K562 (cell line): ENCODE results near the gene BNC2.

Source experiments
- CHCHD3 ChIP-seq: fragments of 250-450 bp; sonication (Bioruptor Pico); IDR thresholded peaks from 2 replicates; pipeline ENCODE4 v2.1.2; 2022; ENCODE audit warnings: mild to moderate bottlenecking
- GATA2 ChIP-seq: sonication (generic); formaldehyde crosslinking; IDR thresholded peaks from 2 replicates; pipeline ENCODE4 v1.4.0; 2020; ENCODE audit warnings: mild to moderate bottlenecking, missing genetic modification reagents
- KLF1 ChIP-seq: fragments of 450-650 bp; IDR thresholded peaks from 2 replicates; pipeline ENCODE4 v1.6.1; 2016; ENCODE audit warnings: missing genetic modification characterization, missing compliant biosample characterization
- MEF2A ChIP-seq: IDR thresholded peaks from 2 replicates; pipeline ENCODE4 v1.6.1; 2011; ENCODE audit warnings: low read depth, mild to moderate bottlenecking, low read length, moderate library complexity; ENCODE audit not compliant: control insufficient read depth
- NR3C1 ChIP-seq: sonication (generic); formaldehyde crosslinking; IDR thresholded peaks from 2 replicates; pipeline ENCODE4 v1.8.1; 2022; ENCODE audit warnings: missing genetic modification reagents
- POLR2A ChIP-seq: fragments of 450-650 bp; conservative IDR thresholded peaks from 2 replicates; pipeline ENCODE4 v1.6.1; 2016
- RFX1 ChIP-seq: fragments of 450-650 bp; IDR thresholded peaks from 2 replicates; pipeline ENCODE4 v1.6.1; 2016; ENCODE audit warnings: mild to moderate bottlenecking, moderate library complexity
- SP1 ChIP-seq: sonication (generic); formaldehyde crosslinking; IDR thresholded peaks from 2 replicates; pipeline ENCODE4 v1.8.1; 2022; ENCODE audit warnings: mild to moderate bottlenecking, missing genetic modification reagents
- U2AF2 ChIP-seq: fragments of 200-400 bp; formaldehyde crosslinking; optimal IDR thresholded peaks from 2 replicates; pipeline ENCODE3; 2017; ENCODE audit warnings: low read depth, mild to moderate bottlenecking, low read length
- XRCC4 ChIP-seq: IDR thresholded peaks from one replicate; pipeline ENCODE4 v1.6.1; 2011; ENCODE audit not compliant: insufficient read depth, insufficient read length; ENCODE audit errors: extremely low read depth
- TF ChIP-seq, protein P1 (sequence below): fragments of 250-450 bp; sonication (Bioruptor Pico); IDR thresholded peaks from 2 replicates; pipeline ENCODE4 v1.5.0; 2021; ENCODE audit warnings: mild to moderate bottlenecking, moderate library complexity
- TF ChIP-seq, protein P2 (sequence below), 3 experiments: IDR thresholded peaks in 2 of 3; conservative IDR thresholded peaks in 1 of 3; 2 replicates each; pipeline ENCODE4 v1.5.1; 2011 to 2012; ENCODE audit warnings: low read length in 3 of 3, mild to moderate bottlenecking in 3 of 3, control low read depth in 2 of 3, improper control_type of control experiment in 1 of 3, inconsistent platforms in 1 of 3, low read depth in 1 of 3, mixed read lengths in 1 of 3, moderate library complexity in 1 of 3; ENCODE audit not compliant: insufficient read depth in 2 of 3

DNA sequence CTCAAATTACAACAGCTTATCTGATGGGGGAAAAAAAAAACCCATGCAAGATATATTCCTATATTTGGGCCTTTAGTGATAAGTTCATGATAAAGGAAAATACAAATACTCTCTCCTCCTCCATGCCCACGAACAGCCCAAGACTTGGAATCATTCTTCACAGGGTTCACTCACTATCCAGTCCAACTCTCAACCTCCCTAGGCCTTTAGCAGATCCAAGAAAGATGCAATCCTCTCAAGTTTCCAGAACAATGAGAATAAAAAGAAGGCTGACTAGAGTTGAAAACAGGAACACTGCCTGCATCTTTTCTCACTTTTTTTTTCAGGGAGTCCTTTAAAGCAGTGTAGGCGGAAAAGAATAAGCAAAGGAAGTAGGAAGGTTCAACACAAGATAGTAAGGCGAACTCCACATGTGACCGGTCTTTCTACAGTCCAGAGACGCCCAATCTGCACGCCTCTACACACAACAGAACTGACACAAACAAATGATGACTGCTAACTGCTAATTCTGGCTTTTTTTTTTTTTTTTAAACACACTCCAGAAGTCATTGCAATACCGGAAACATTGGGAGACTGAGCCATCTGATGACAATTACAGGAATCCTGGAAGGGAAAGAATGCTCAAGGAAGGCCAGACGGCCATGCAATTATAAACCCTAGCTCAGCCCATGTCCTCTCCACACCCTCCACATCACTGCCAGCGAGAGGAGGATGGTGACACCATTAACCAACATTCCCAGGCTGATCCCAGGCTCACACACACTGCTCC is 75.4 kb downstream of the BNC2 start:
- TF ChIP-seq, protein P1, sequence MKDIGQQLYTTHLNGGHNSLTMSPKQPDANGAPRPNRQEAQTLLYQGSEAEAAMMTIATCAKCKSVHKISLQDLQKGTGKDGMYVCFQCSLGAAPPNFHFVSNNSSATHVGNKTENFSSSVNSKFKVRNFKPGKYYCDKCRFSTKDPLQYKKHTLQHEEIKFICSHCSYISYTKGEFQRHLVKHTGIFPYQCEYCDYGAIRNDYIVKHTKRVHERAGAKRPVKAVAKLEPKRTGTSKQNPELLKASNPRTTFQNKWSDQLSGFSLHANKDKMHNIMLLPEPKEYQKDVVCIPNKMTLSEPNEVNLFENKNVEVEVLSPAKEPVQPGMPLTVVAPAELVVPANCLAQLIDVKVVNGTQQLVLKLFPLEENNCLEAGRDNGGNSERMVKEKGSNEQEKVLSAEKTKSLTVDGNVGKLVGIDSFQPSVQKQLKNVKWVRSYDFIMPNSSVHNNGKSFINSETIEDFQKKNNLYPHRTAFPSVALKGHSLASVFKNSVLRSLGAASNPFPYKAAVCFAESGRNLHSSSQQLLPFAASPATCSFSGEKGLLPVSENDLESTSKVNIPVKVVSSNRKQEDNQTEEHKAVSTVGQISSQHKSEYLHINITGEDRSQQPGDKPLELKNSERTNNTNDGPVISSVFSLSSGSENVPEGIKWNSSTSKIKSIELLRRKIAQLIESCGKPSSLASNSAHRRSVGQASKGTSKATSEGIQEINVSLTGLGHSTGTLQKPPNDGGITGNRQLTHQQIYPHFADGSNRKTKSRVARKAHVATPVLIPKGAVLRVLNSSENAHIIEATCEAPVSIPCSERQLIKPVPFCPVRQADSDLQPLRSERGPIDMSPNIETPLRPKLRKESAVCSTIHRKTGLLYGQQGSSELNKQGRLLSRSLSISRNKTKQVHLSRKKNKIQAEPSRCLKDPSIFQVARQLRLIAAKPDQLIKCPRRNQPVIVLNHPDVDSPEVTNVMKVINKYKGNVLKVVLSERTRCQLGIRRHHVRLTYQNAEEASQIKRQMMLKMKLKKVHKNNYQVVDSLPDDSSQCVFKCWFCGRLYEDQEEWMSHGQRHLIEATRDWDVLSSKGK: no peak
- TF ChIP-seq KLF1 (tag): no peak
- no peak for TF ChIP-seq POLR2A
- no peak for TF ChIP-seq RFX1
- TF ChIP-seq, protein P2, sequence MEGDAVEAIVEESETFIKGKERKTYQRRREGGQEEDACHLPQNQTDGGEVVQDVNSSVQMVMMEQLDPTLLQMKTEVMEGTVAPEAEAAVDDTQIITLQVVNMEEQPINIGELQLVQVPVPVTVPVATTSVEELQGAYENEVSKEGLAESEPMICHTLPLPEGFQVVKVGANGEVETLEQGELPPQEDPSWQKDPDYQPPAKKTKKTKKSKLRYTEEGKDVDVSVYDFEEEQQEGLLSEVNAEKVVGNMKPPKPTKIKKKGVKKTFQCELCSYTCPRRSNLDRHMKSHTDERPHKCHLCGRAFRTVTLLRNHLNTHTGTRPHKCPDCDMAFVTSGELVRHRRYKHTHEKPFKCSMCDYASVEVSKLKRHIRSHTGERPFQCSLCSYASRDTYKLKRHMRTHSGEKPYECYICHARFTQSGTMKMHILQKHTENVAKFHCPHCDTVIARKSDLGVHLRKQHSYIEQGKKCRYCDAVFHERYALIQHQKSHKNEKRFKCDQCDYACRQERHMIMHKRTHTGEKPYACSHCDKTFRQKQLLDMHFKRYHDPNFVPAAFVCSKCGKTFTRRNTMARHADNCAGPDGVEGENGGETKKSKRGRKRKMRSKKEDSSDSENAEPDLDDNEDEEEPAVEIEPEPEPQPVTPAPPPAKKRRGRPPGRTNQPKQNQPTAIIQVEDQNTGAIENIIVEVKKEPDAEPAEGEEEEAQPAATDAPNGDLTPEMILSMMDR (IDR thresholded peaks at IDR 0.05 in 2 of 3, conservative IDR thresholded peaks at IDR 0.05 in 1 of 3; ENCODE audit: insufficient read depth in 2 of 3, low read depth in 1 of 3, low read length in 3 of 3): no peak
- TF ChIP-seq XRCC4: no peak
- no peak for TF ChIP-seq SP1 (CRISPR knock-in tag)
- no peak for TF ChIP-seq GATA2 (CRISPR knock-in tag)
- no peak for TF ChIP-seq U2AF2
- TF ChIP-seq MEF2A: no peak
- TF ChIP-seq NR3C1 (CRISPR knock-in tag): no peak
- TF ChIP-seq CHCHD3 (CRISPR knock-in tag): no peak
